Thyroid gland (tissue), 4 donors: ENCODE results near the gene SNRPD2. TPM values are rescaled to one million over a fixed set of nuclear protein-coding genes. Genes with fewer than 3 reads are reported as not detected.

Source experiments
- DNase-seq, 2 donors: peaks; one replicate each; pipeline ENCODE4 v3.0.0-alpha.2; 2019
- H3K27ac ChIP-seq, 3 donors: fragments of 200-600 bp; sonication (generic); 1 replicate in 2 of 3; 2 replicates in 1 of 3; pipeline ENCODE4 v1.5.1; 2016 to 2019; ENCODE audit warnings: mild to moderate bottlenecking in 1 of 3, moderate library complexity in 1 of 3
- H3K27me3 ChIP-seq: fragments of 200-600 bp; sonication (generic); one replicate; pipeline ENCODE4 v1.5.1; 2019
- H3K36me3 ChIP-seq, 2 donors: fragments of 200-600 bp; sonication (generic); one replicate each; pipeline ENCODE4 v1.5.1; 2016 to 2019
- H3K4me1 ChIP-seq, 2 donors: fragments of 200-600 bp; sonication (generic); one replicate each; pipeline ENCODE4 v1.5.1; 2017 to 2019
- H3K4me3 ChIP-seq, 3 donors: fragments of 200-600 bp; sonication (generic); replicated peaks in 1 of 3; 1 replicate in 2 of 3; 2 replicates in 1 of 3; pipeline ENCODE4 v1.5.1; 2016; ENCODE audit warnings: mild to moderate bottlenecking in 1 of 3
- H3K9me3 ChIP-seq: fragments of 200-600 bp; sonication (generic); one replicate; pipeline ENCODE4 v1.5.1; 2017
- CTCF ChIP-seq, 6 experiments: fragments of 200-600 bp in 3 of 6; fragments of 450-650 bp in 3 of 6; sonication (generic) in 3 of 6; IDR thresholded peaks; one replicate each; pipeline ENCODE4 v1.5.1; 2016 to 2019; ENCODE audit warnings: antibody characterized with exemption in 6 of 6, mild to moderate bottlenecking in 2 of 6, inconsistent platforms in 1 of 6, moderate library complexity in 1 of 6
- POLR2A ChIP-seq, 2 donors: fragments of 450-650 bp; IDR thresholded peaks; one replicate each; pipeline ENCODE4 v1.6.1; 2017; ENCODE audit warnings: antibody characterized with exemption in 2 of 2, mild to moderate bottlenecking in 2 of 2, moderate library complexity in 1 of 2
- WGBS, 2 donors: methylation state at CpG; one replicate each; pipeline ENCODE4 v1.1.5; 2017; 5-methylcytosine and 5-hydroxymethylcytosine counted together
- intact Hi-C: fragments of 100-400 bp; cut with DNase I; formaldehyde crosslinking; loops from one replicate; pipeline ENCODE4 v1.15.1; 2023
- total RNA-seq, 4 donors: library from RNA; depleted of rRNA; stranded (reverse); fragments of >200 nt; gene quantifications; one replicate each; pipeline ENCODE4 v1.2.3, GENCODE V29; 2016

The SNRPD2 gene
- total RNA-seq, 4 donors from 2014 or later: 133 to 279 (median 192) TPM

- Histone ChIP-seq H3K27me3 (no peaks in the 10 kb centered on the region), H3K4me1 (no peaks in the 10 kb centered on the region), H3K36me3 (no peaks in the 10 kb centered on the region), H3K4me3 (no peak overlapping the region), H3K9me3 (no peaks in the 10 kb centered on the region), H3K27ac (no peak overlapping the region)
- TF ChIP-seq POLR2A (IDR thresholded peaks at IDR 0.05) (no peak), CTCF (IDR thresholded peaks at IDR 0.05) (no peak)
- DNase-seq: no peak
- intact Hi-C loops: no loop called here
- WGBS, 2 donors: 67 to 94% methylated on average over 3 of the region's 3 CpGs
Measured at GRCh38 chr19:45655073-45655472, 36.7 kb downstream of the SNRPD2 start.

- Histone ChIP-seq H3K4me1 (no peaks in the 10 kb centered on the region), H3K4me3 (no peak overlapping the region), H3K36me3 (no peaks in the 10 kb centered on the region), H3K27me3 (no peaks in the 10 kb centered on the region), H3K27ac (no peak overlapping the region), H3K9me3 (no peaks in the 10 kb centered on the region)
- DNase-seq: no peak
- WGBS, 2 donors: 54 to 55% methylated on average over 5 of the region's 5 CpGs
- intact Hi-C loops: no loop called here
- no peak for TF ChIP-seq CTCF (IDR thresholded peaks at IDR 0.05)
- TF ChIP-seq POLR2A (IDR thresholded peaks at IDR 0.05): no peak
Measured at GRCh38 chr19:45653634-45654033, 38.1 kb downstream of the SNRPD2 start.

- no peak overlapping the region for H3K27ac ChIP-seq
- WGBS, 2 donors: 80 to 89% methylated on average over 3 of the region's 3 CpGs
- intact Hi-C loops: no loop called here
- no peak for DNase-seq
- no peaks in the 10 kb centered on the region for H3K9me3 ChIP-seq
- H3K4me3 ChIP-seq: no peak overlapping the region
- no peak for TF ChIP-seq POLR2A (IDR thresholded peaks at IDR 0.05)
- no peak for TF ChIP-seq CTCF (IDR thresholded peaks at IDR 0.05)
- H3K27me3 ChIP-seq: no peaks in the 10 kb centered on the region
- H3K36me3 ChIP-seq: no peaks in the 10 kb centered on the region
- peaks cover 0 to 7% of the 10 kb centered on the region in 2 donors for H3K4me1 ChIP-seq
Measured at GRCh38 chr19:45650722-45651121, 41.0 kb downstream of the SNRPD2 start.

- peaks cover 10 to 30% of the 10 kb centered on the region in 2 donors for H3K4me1 ChIP-seq
- DNase-seq: no peak
- no peaks in the 10 kb centered on the region for H3K9me3 ChIP-seq
- intact Hi-C loops: no loop called here
- WGBS, 2 donors: 17 to 26% methylated on average over 8 to 9 of the region's 9 CpGs
- TF ChIP-seq CTCF (IDR thresholded peaks at IDR 0.05) (no peak), POLR2A (IDR thresholded peaks at IDR 0.05) (no peak)
- no peaks in the 10 kb centered on the region for H3K36me3 ChIP-seq
- H3K4me3 ChIP-seq: no peak overlapping the region
- H3K27me3 ChIP-seq: peaks cover 12% of the 10 kb centered on the region
- no peak overlapping the region for H3K27ac ChIP-seq
Measured at GRCh38 chr19:45646345-45646698, 45.4 kb downstream of the SNRPD2 start.

GRCh38 chr19:45645631-45646344 is 46.0 kb downstream of the SNRPD2 start:
- H3K27ac ChIP-seq: peak overlapping the region in 1 of 3 donors; percentile 6
- intact Hi-C loops: no loop called here
- H3K36me3 ChIP-seq: no peaks in the 10 kb centered on the region
- no peak for TF ChIP-seq CTCF (IDR thresholded peaks at IDR 0.05)
- TF ChIP-seq POLR2A (IDR thresholded peaks at IDR 0.05): no peak
- no peaks in the 10 kb centered on the region for H3K9me3 ChIP-seq
- peak; percentile 54 to 65 for DNase-seq
- peaks cover 12% of the 10 kb centered on the region for H3K27me3 ChIP-seq
- H3K4me1 ChIP-seq: peaks cover 10 to 35% of the 10 kb centered on the region in 2 donors
- no peak overlapping the region for H3K4me3 ChIP-seq
- 2% methylated on average over 23 to 27 of the region's 27 CpGs for WGBS, 2 donors
